Measurements from ENCODE around the gene ALPI.
"Not testable (repeated sequence)": the region's sequence is repeated elsewhere in the genome, so short reads cannot be mapped to it uniquely, and the experiment has no call there.

The ALPI gene

GRCh38 chr2:232455426-232456255, at the start of gene ALPI:
ALPI (plus strand) TSS chr2:232456153; CDS start chr2:232456200, 47 bp downstream.
- DNase-seq (ENCODE audit: low spot score) = no peak

DNA sequence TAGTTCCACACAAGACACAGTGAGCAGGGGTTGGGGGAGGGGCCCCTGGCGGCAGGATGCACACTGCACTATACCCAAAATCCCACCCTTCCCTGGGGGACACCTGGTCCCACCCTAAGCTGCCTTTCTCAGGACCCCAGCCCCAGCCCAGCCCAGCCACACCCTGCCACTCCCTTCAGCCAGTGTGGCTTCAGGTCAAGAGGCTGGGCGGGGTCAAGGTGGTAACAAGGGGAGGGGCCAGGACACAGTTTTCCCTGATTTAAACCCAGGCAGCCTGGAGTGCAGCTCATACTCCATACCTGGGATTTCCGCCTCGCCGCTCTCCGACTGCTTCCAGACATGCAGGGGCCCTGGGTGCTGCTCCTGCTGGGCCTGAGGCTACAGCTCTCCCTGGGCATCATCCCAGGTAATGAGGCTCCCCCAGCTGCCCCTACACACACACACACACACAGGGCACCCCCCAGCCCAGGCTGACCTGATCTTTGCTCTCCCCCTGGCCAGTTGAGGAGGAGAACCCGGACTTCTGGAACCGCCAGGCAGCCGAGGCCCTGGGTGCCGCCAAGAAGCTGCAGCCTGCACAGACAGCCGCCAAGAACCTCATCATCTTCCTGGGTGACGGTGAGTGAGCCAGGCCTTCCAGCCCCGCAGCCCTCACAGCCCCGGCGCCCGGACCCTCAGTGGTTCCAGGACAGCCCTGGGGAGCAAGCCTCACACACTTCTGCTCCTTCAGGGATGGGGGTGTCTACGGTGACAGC, 49.2 kb upstream of the ALPI start, which contains the start of gene ALPG:
ALPG (plus strand) TSS at position 289 of the 755 bp plus-strand sequence; CDS start at position 340, 51 bp downstream.
- no peak for DNase-seq (ENCODE audit: low spot score)

GRCh38 chr2:232407428-232408150, 48.4 kb upstream of the ALPI start:
- DNase-seq (ENCODE audit: low spot score) = not testable (repeated sequence)

DNA sequence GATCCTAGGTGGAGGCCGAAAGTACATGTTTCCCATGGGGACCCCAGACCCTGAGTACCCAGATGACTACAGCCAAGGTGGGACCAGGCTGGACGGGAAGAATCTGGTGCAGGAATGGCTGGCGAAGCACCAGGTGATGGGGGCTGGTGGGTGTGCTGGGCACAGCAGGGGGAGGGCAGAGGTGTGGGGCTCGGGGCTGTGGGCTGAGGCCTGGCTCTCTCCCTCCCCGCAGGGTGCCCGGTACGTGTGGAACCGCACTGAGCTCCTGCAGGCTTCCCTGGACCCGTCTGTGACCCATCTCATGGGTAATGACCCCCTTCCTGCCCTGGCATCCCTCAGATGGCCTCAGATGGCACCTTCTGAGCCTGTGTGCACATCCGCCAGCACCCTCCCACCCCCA, 47.7 kb upstream of the ALPI start:
- DNase-seq (ENCODE audit: low spot score) = not testable (repeated sequence)

DNA sequence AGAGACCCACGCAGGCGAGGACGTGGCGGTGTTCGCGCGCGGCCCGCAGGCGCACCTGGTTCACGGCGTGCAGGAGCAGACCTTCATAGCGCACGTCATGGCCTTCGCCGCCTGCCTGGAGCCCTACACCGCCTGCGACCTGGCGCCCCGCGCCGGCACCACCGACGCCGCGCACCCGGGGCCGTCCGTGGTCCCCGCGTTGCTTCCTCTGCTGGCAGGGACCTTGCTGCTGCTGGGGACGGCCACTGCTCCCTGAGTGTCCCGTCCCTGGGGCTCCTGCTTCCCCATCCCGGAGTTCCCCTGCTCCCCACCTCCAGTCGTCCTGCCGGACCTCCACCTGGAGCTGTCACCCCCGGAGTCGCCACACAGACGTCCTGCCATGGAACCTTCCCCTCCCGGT, 46.3 kb upstream of the ALPI start:
- not testable (repeated sequence) for DNase-seq (ENCODE audit: low spot score)

GRCh38 chr2:232410238-232410900, 45.6 kb upstream of the ALPI start:
- no peak for DNase-seq (ENCODE audit: low spot score)

DNA sequence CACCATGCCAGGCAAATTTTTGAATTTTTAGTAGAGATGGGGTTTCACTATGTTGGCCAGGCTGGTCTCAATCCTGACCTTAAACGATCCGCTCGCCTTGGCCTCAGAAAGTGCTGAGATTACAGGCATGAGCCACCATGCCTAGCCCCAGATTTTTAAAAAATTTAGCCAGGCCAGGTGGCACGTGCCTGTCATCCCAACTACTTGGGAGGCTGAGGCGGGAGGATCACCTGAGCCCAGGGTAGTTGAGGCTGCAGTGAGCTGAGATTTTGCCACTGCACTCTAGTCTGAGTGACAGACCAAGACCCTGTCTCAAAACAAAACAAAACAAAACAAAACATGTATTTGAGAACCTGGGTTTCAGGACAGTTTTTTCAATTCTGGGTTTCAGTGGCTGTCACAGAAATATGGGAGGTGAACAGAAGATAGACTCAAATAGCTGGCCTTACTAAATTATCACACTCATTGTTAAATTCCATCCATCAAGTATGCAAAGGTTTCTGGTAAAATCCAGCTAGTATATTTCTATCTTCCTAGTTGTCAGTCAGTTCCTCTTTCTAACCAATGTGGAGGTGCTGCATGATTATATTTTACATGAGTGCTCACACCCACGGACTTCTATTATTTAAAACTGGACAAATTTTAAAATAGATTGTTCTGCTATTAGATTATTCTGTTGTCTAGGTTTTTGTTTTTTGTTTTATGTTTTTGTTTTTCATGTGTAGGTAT, 43.9 kb upstream of the ALPI start:
- no peak for DNase-seq (ENCODE audit: low spot score)

DNA sequence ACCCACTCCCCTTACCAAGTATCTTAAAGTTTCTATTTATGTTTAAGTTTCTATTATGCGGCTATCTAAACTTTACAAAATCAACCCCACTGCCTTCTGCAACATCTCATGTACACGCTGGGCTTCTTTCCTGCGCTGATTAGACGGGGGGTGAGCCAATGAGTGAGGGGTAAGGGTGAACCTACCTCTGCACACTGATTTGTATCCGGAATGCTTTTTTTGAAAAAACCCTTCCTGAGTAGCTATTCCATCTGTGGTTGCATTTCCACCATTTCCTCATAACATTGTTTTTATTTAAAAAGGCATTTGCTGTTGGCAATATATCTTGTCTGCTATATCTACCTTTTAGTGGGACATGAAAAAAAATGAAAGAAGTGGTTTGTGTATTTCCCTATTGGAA, 43.0 kb upstream of the ALPI start:
- DNase-seq (ENCODE audit: low spot score) = no peak

- no peak for DNase-seq (ENCODE audit: low spot score)
Observed at GRCh38 chr2:232415138-232415690, 40.7 kb upstream of the ALPI start.

DNA sequence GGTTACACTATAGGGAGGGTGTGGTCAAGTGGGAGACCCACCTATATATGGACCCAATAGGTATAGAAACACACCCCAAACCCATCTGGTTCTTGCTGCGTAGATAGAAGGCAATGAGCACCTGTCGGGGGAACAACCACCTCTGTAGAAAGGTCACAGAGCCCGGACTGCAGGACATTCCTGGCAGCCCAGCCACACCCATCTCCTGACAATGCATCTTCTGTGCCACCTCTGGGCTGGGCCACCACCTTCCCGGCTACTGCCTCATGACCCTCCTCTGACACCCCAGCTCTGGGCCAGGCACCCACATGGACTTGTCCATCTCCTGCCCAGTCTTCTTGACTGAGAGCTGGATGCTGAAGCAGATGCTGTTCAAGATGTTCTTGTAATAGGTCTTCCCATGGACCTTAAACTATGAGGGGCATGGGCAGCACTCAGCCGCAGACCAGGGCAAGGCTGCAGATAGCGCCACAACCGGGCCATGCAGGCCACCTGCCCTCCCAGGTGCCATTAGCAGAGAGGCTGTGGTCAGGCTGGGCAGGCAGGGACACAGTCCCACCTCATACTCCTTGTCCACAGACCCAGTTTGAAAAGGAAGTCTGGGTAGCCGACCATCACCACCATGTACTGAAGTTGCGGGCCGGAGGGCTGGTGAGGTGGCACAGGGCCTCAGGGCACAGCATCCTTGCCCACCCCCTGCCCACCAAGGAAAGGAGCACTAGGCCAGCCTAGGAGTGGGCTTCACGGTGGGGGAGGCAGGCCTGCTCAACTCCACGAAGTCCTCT, 40.0 kb upstream of the ALPI start:
- DNase-seq (ENCODE audit: low spot score) = no peak

DNA sequence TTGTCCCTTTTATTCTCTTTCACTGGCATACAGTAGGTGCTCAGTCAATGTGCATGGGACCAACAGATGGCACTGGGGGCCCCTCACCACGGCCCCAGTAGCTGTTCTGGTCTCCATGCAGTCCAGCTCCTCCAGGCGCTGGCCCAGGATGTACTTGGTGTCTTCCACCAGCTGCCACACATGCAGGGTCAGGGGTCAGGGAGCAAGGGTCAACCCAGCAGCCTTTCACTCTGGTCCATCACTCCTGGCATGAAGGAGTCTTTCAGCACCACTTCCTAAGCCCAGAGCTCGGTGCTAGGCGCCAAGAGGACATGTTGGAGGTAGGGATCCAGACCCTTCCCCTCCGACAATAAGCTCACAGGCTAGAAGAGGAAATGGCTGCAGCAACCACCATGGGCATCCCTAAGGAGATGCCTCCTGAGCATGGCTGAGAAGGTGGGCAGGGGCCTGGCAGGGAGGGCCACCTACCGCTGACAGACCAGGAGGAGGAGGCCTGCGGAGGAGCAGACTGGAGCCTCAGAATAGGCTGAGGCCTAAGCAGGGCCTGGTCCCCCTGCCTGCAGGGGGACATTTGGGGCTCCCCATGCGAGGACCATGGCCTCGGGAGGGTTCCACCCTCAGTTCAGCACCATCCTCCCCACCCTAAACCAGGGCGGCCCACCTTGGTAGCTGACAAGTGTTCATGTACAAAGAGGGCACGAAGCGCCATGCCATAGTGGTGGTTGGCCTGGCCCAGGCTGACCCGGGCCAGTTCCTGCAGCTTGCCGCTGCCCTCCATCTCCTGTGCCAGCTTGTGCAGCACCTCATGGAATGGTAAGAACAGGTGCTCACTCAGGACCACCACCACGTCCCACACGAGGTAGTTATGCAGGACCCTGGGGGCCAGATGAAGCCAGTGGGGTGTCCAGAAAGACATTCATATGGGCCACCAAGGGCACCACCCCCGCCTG, 39.2 kb upstream of the ALPI start:
- no peak for DNase-seq (ENCODE audit: low spot score)

- no peak for DNase-seq (ENCODE audit: low spot score)
Observed at GRCh38 chr2:232417489-232417888, 38.5 kb upstream of the ALPI start.

DNA sequence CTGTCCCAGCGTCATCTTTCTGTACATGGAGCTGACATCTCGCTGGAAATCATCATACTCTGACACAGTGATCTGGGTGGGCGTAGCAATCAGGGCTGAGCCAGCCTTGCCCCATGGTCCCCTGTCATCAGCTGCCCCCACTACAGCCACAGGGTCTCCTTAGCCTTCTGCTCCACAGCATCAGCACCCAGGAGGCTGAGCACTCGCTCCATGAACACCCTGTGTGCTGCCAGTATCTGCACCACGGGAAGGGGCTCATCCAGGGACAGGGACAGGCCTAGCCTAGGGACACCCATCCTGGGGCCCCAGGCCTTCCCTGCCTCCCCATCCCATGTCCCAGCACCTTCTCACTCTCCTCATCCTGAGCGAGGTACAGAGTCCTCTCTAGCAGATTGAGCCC, 37.9 kb upstream of the ALPI start:
- no peak for DNase-seq (ENCODE audit: low spot score)

DNA sequence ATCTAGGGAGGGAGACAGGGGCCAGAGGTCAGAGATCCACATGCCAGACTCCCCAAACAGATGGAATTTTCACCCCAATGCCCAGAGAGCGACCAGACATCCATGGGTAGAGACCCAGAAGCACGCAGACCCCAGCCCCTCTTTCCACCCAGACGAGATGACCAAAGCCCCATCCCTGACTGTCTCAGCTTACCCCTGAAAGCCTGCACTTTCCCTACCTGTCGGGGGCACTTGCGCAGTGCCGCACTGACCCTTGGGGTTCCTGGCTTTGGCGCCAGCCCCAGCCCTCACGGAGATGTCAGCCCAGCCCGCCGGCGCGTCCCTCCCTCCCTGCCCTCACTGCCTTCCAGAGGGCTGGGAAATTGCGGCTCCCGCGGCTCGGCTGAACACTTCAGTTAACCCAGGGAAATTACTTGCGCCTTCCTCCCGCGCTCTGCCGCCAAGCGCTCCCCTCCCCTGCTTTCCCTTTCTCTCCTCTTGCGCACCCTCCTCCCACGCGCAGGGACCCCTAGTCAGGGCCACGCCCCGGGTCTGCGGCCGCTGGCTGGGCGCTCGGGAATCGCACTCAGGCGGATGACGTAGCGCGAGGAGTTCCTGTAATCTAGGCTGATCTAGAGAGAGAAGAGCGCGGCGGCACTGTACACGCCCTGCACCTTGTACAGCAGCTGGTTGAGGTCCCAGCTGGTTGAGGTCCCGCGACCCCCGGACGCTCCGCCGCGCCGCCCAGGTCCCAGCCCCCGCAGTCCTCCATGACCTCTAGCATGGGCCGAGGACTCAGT, 37.3 kb upstream of the ALPI start:
- DNase-seq (ENCODE audit: low spot score) = no peak

- no peak for DNase-seq (ENCODE audit: low spot score)
Observed at GRCh38 chr2:232419245-232420072, 36.5 kb upstream of the ALPI start.

DNA sequence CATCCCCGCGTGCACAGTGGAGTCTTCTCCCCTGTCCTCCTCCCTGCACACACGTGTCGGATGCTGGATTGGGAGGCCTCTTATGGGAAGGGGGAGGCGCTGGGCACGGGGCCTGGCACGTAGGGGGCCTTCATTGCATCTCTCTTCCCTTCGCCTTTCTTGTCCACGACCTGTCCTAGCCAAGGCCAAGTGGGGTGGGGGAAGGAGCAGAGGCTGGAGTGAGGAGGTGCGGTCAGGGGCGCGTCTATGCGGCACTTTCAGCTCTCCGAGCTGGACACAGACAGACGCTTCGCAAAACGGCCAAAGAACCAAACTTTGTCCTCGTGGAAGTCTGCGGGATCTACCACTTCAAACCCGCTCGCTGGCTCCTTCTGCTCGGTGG, 35.9 kb upstream of the ALPI start:
- DNase-seq (ENCODE audit: low spot score) = no peak

GRCh38 chr2:232420463-232421188, 35.3 kb upstream of the ALPI start:
- no peak for DNase-seq (ENCODE audit: low spot score)

All from RKO (cell line).